Germinal center (tissue), 1 donor: ENCODE measurements around the gene RET.
"Not testable (repeated sequence)": the region's sequence is repeated elsewhere in the genome, so short reads cannot be mapped to it uniquely, and the experiment has no call there.

Experiments
- DNase-seq: peaks from one replicate; pipeline ENCODE4 v3.0.0; 2012; ENCODE audit warnings: mixed read lengths, low spot score

Gene RET

GRCh38 chr10:43136432-43136831 is 59.6 kb downstream of the RET start:
- no peak for DNase-seq

GRCh38 chr10:43136995-43137716 is 60.3 kb downstream of the RET start:
- no peak for DNase-seq

GRCh38 chr10:43137717-43138020 is 60.8 kb downstream of the RET start:
- peak; percentile 50 for DNase-seq

GRCh38 chr10:43138021-43138756 is 61.3 kb downstream of the RET start, which contains the start of gene CSGALNACT2:
Gene CSGALNACT2 (plus strand): TSS chr10:43138445. CDS start chr10:43155150, 16,705 bp downstream.
- peak; percentile 90 for DNase-seq

GRCh38 chr10:43138757-43139241 is 61.9 kb downstream of the RET start:
- peak; percentile 67 for DNase-seq

GRCh38 chr10:43141421-43141820 is 64.6 kb downstream of the RET start:
- DNase-seq = no peak

- no peak for DNase-seq
These were observed 68.4 kb downstream of the RET start for GRCh38 chr10:43145311-43145710.

GRCh38 chr10:43145936-43146335 is 69.1 kb downstream of the RET start:
- DNase-seq = not testable (repeated sequence)

- DNase-seq = no peak
These were observed 74.5 kb downstream of the RET start for GRCh38 chr10:43151371-43151770.

GRCh38 chr10:43153901-43154300 is 77.0 kb downstream of the RET start:
- no peak for DNase-seq

- no peak for DNase-seq
These were observed 78.4 kb downstream of the RET start for GRCh38 chr10:43155221-43155620.

GRCh38 chr10:43155741-43156140 is 78.9 kb downstream of the RET start:
- DNase-seq = no peak

GRCh38 chr10:43156590-43157341 is 79.9 kb downstream of the RET start:
- no peak for DNase-seq

- no peak for DNase-seq
These were observed 81.8 kb downstream of the RET start for GRCh38 chr10:43158636-43159035.

GRCh38 chr10:43160046-43160920 is 83.4 kb downstream of the RET start:
- DNase-seq = no peak

- no peak for DNase-seq
These were observed 84.0 kb downstream of the RET start for GRCh38 chr10:43160921-43161255.

GRCh38 chr10:43162604-43163003 is 85.7 kb downstream of the RET start:
- DNase-seq = no peak

GRCh38 chr10:43166207-43166879 is 89.5 kb downstream of the RET start:
- no peak for DNase-seq

- DNase-seq = no peak
These were observed 90.1 kb downstream of the RET start for GRCh38 chr10:43166880-43167497.

- DNase-seq = no peak
These were observed 90.6 kb downstream of the RET start for GRCh38 chr10:43167498-43167889.

GRCh38 chr10:43170491-43170890 is 93.6 kb downstream of the RET start:
- no peak for DNase-seq
